ENCODE results near the gene NCAPG2. TPM values are rescaled to one million over a fixed set of nuclear protein-coding genes. Genes with fewer than 3 reads are reported as not detected.

Gene NCAPG2
- total and polyA plus RNA-seq, 2 experiments from 2014 or later = 38.7 to 91.2 TPM

- TF ChIP-seq JUNB (IDR thresholded peaks at IDR 0.05; ENCODE audit: unreplicated experiment) = no peak
- TF ChIP-seq, protein P1, sequence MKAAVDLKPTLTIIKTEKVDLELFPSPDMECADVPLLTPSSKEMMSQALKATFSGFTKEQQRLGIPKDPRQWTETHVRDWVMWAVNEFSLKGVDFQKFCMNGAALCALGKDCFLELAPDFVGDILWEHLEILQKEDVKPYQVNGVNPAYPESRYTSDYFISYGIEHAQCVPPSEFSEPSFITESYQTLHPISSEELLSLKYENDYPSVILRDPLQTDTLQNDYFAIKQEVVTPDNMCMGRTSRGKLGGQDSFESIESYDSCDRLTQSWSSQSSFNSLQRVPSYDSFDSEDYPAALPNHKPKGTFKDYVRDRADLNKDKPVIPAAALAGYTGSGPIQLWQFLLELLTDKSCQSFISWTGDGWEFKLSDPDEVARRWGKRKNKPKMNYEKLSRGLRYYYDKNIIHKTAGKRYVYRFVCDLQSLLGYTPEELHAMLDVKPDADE (IDR thresholded peaks at IDR 0.05) = no peak
Observed at GRCh38 chr7:158662610-158663427, 41.8 kb downstream of the NCAPG2 start (continued).

GRCh38 chr7:158658475-158658874 lies 46.1 kb downstream of the NCAPG2 start:
- peak overlapping the region; percentile 41; the same call in 1 of the 2 replicates for H3K27ac ChIP-seq (ENCODE audit: low read depth)

More at GRCh38 chr7:158658475-158658874, 46.1 kb downstream of the NCAPG2 start:
- no peaks in the 10 kb centered on the region for H3K27me3 ChIP-seq (ENCODE audit: insufficient read depth)
- TF ChIP-seq JUNB (IDR thresholded peaks at IDR 0.05; ENCODE audit: unreplicated experiment) = no peak
- no peak for TF ChIP-seq CREB1 (CRISPR knock-in tag; IDR thresholded peaks at IDR 0.05; ENCODE audit: low read depth)
- TF ChIP-seq, protein P1 (IDR thresholded peaks at IDR 0.05) = no peak
- no peak for TF ChIP-seq STAT1 (IDR thresholded peaks at IDR 0.05; ENCODE audit: unreplicated experiment)
- no peak for TF ChIP-seq EZH2phosphoT487 (IDR thresholded peaks at IDR 0.05; ENCODE audit: unreplicated experiment)
- TF ChIP-seq ZNF114 (CRISPR knock-in tag; IDR thresholded peaks at IDR 0.05) = no peak
- no peak for TF ChIP-seq EZH2 (IDR thresholded peaks at IDR 0.05; ENCODE audit: low read depth, unreplicated experiment)
- TF ChIP-seq CTCF (conservative IDR thresholded peaks at IDR 0.05; ENCODE audit: low read depth in 2 of 2) = no peak
- TF ChIP-seq, protein P2, sequence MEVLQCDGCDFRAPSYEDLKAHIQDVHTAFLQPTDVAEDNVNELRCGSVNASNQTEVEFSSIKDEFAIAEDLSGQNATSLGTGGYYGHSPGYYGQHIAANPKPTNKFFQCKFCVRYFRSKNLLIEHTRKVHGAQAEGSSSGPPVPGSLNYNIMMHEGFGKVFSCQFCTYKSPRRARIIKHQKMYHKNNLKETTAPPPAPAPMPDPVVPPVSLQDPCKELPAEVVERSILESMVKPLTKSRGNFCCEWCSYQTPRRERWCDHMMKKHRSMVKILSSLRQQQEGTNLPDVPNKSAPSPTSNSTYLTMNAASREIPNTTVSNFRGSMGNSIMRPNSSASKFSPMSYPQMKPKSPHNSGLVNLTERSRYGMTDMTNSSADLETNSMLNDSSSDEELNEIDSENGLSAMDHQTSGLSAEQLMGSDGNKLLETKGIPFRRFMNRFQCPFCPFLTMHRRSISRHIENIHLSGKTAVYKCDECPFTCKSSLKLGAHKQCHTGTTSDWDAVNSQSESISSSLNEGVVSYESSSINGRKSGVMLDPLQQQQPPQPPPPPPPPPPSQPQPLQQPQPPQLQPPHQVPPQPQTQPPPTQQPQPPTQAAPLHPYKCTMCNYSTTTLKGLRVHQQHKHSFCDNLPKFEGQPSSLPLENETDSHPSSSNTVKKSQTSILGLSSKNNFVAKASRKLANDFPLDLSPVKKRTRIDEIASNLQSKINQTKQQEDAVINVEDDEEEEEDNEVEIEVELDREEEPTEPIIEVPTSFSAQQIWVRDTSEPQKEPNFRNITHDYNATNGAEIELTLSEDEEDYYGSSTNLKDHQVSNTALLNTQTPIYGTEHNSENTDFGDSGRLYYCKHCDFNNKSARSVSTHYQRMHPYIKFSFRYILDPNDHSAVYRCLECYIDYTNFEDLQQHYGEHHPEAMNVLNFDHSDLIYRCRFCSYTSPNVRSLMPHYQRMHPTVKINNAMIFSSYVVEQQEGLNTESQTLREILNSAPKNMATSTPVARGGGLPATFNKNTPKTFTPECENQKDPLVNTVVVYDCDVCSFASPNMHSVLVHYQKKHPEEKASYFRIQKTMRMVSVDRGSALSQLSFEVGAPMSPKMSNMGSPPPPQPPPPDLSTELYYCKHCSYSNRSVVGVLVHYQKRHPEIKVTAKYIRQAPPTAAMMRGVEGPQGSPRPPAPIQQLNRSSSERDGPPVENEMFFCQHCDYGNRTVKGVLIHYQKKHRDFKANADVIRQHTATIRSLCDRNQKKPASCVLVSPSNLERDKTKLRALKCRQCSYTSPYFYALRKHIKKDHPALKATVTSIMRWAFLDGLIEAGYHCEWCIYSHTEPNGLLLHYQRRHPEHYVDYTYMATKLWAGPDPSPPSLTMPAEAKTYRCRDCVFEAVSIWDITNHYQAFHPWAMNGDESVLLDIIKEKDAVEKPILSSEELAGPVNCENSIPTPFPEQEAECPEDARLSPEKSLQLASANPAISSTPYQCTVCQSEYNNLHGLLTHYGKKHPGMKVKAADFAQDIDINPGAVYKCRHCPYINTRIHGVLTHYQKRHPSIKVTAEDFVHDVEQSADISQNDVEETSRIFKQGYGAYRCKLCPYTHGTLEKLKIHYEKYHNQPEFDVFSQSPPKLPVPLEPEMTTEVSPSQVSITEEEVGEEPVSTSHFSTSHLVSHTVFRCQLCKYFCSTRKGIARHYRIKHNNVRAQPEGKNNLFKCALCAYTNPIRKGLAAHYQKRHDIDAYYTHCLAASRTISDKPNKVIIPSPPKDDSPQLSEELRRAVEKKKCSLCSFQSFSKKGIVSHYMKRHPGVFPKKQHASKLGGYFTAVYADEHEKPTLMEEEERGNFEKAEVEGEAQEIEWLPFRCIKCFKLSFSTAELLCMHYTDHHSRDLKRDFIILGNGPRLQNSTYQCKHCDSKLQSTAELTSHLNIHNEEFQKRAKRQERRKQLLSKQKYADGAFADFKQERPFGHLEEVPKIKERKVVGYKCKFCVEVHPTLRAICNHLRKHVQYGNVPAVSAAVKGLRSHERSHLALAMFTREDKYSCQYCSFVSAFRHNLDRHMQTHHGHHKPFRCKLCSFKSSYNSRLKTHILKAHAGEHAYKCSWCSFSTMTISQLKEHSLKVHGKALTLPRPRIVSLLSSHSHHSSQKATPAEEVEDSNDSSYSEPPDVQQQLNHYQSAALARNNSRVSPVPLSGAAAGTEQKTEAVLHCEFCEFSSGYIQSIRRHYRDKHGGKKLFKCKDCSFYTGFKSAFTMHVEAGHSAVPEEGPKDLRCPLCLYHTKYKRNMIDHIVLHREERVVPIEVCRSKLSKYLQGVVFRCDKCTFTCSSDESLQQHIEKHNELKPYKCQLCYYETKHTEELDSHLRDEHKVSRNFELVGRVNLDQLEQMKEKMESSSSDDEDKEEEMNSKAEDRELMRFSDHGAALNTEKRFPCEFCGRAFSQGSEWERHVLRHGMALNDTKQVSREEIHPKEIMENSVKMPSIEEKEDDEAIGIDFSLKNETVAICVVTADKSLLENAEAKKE (CRISPR knock-in tag; IDR thresholded peaks at IDR 0.05) = no peak
- no peak overlapping the region for H2AFZ ChIP-seq
- peaks cover 3% of the 10 kb centered on the region for H4K20me1 ChIP-seq (replicated peaks; ENCODE audit: insufficient read depth)
- no peaks in the 10 kb centered on the region; the same call in 1 of the 2 replicates for H3K4me1 ChIP-seq (ENCODE audit: insufficient read depth)
- ATAC-seq (no peak), DNase-seq (ENCODE audit: low spot score) (no peak)
- H3F3A ChIP-seq (replicated peaks; ENCODE audit: low read depth) = 0 out of 2 replicates have a peak, but pooled peaks cover 3% of the 10 kb centered on the region
- peaks cover 58% of the 10 kb centered on the region for H3K36me3 ChIP-seq (ENCODE audit: insufficient read depth)
- no peak overlapping the region for H3K4me2 ChIP-seq
- H3K4me3 ChIP-seq = no peak overlapping the region
- H3K79me2 ChIP-seq (replicated peaks; ENCODE audit: insufficient read depth) = peaks cover 9% of the 10 kb centered on the region; the same call in 1 of the 2 replicates
- H3K4me3 Mint-ChIP-seq = no peak overlapping the region
- H3K9me2 ChIP-seq (ENCODE audit: insufficient read depth) = no peaks in the 10 kb centered on the region
- H3K27me3 Mint-ChIP-seq (ENCODE audit: insufficient read depth, low read depth, poor library complexity) = no peaks in the 10 kb centered on the region
- H3K4me1 Mint-ChIP-seq = peaks cover 4% of the 10 kb centered on the region; the same call in 2 of the 3 replicates
- no peaks in the 10 kb centered on the region for H3K9me3 Mint-ChIP-seq
- H3K36me3 Mint-ChIP-seq (ENCODE audit: low read depth) = peaks cover 71% of the 10 kb centered on the region
- peak overlapping the region; percentile 59; the same call in 1 of the 2 replicates for H3K27ac Mint-ChIP-seq

Measured in GM23338 (cell line).